GM18507 (cell line): ENCODE measurements around the gene TMEM18.

Experiments used
- DNase-seq: peaks from one replicate; pipeline ENCODE4 v3.0.0; 2011; ENCODE audit warnings: low read depth; ENCODE audit not compliant: insufficient read length; ENCODE audit errors: extremely low spot score
- FAIRE-seq: peaks from 2 replicates; lab custom pipeline; 2011; peaks lifted over from hg19 to GRCh38; lab: Jason Lieb, UNC

The TMEM18 gene

DNA sequence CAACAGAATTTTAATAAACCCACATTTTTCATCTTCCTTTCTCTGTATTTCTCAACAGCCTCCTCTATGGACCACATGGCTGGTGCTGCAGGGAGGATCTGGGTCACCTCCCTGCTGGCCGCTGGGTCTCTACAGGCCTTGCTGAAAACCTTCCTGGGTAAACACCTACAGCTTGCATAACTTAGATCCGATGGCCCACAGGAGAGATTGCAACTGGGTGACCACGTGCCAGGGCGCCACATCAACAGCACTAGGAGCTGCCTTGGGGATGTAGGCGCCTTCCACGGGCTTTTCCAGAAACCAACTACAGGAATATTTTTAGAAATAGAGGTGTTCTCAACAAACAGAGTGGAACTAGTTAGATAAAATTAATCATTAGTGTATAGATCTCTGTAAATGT, 19.4 kb downstream of the TMEM18 start:
- DNase-seq (no peak), FAIRE-seq (no peak)

DNA sequence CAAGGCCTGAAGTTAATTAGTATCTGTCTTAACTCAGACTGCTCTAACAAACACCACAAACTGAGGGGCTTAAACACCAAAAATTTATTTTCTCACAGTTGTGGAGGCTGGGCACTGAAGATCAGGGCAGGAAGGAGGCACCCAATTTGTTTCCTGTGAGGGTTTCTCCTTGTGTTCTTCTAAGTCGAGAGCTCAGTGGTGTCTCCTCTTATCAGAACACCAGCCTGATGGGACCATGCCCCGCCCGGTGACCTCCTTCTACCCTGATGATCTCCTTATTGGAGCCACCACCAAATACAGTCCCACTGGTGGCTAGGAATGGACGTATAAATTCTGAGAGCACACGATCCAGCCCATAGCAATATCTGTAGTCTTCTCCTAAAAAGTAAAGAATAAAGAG, 20.5 kb downstream of the TMEM18 start:
- no peak for DNase-seq
- no peak for FAIRE-seq

DNA sequence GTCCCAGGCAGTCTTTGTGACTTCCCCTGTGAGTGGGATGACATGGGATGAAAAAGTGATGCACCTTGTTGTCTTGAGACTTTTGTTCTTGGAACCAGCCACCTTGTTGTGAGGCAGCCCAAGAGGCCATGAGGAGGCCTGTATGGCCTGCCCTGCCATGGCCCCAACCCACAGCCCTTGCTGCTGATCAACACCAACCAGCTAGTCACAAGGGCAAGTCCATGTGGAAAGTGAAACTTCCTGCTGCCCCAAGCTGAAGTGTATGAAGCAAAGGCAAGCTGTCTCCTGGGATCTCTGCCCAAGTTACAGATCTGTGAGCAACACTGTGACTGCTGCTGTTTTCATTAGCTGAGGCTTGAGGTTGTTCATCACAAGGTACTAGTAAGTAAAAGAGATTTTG, 21.6 kb downstream of the TMEM18 start:
- DNase-seq (no peak), FAIRE-seq (no peak)

- no peak for FAIRE-seq
- no peak for DNase-seq
Measured at GRCh38 chr2:654896-655295, 22.3 kb downstream of the TMEM18 start.

DNA sequence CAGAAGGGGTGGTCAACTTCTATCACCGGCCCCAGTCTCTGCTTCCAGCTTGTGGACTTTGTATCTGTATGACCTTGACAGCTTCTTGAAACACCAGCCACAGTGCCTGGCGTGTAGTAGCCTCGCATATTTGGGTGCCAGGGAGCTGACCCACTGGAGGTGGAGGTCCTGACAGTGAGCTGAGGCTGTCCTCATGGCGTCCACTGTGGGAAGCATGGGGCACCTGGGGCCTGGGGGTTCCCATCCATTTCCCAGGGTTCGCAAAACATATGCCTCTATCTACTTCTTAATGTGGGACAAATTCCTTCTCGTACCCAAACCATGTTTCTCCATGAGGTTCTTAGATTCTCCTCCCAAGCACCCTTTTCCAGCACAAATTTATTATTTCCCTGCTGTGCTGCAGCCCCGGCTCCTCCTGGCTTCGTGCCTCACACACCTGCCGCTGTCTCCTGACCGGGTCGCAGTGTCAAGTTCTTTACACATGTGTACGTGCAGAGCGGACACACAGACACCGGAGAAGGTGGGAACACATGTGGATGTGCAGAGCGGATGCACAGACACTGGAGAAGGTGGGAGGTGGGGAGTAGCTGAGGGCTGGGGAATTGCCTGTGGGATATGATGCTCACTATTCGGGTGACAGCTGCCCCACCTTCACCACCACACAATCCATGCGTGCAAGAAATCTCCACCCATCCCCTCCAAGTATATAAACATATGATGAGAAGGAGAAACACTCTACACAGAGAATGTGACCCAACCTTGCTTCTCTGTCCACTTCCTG, 23.4 kb downstream of the TMEM18 start:
- DNase-seq (no peak), FAIRE-seq (no peak)

DNA sequence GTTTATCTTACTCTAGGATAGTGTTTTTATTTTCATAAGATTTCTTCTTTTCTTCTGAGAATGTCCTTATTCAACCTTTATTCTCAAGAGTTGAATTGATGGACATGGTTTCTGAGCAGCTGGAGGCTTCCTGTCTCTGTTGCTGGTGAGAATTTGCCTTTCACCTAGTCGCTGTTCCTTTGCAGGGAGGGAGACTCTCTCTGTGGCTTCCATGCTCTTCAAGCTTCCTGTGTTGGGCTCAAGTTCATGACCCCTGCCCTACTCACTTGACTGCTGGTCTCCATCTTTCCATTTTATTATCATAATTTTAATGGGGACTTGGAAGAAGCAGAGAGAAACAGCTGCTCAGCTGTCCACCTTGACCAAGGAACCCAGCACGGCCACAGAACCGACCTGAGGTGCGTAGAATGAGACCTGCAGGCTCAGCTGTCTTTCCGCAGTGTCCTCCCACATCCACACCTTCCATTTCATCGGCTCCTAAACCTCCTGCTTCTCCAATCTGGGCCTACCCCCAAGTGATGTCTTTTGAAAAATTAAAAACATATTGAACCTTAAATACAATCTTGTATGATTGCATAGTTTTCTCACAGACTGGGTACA, 24.2 kb downstream of the TMEM18 start:
- no peak for DNase-seq
- no peak for FAIRE-seq

- DNase-seq (no peak), FAIRE-seq (no peak)
Measured at GRCh38 chr2:651951-652373, 25.2 kb downstream of the TMEM18 start.

- no peak for DNase-seq
- FAIRE-seq, result no peak
Measured at GRCh38 chr2:650343-651310, 26.6 kb downstream of the TMEM18 start.

DNA sequence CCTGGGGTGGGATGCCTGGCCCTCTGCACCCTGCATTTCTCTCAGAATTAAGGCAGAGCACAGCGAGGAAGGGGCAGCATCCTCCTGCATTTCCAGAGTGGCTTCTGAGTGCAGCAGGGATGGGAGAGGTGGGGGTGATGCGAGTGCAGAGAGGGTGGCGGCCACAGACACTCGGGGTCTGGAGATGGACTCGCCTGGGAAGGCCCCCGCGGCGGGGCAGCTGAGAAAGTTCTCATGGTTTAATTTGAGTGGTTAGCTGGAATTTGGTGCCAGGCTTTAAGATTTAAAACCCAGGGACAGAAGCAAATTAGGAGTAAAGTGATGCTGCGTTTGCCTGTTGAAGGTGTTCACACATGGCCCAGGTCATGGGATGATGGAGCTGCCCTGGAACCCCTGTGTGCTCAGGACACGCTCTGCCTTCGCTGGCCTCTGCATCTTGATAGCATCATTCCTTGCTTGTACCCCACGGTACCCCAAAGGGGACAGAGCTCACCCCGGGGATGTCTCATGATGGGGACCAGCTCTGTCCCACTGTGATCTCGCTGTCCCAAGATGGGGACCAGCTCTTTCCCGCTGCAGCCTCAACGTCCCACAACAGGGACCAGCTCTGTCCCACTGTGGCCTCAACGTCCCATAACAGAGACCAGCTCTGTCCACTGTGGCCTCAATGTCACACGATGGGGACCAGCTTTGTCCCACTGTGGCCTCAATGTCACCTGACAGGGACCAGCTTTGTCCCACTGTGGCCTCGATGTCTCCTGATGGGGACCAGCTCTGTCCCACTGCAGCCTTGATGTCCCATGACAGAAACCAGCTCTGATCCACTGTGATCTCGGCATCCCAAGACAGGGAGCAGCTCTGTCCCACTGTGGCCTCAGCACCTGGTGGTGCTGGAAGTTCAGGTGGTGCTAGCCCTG, 27.5 kb downstream of the TMEM18 start:
- FAIRE-seq, result no peak
- no peak for DNase-seq

GRCh38 chr2:648476-649424, 28.5 kb downstream of the TMEM18 start:
- FAIRE-seq (no peak), DNase-seq (no peak)

DNA sequence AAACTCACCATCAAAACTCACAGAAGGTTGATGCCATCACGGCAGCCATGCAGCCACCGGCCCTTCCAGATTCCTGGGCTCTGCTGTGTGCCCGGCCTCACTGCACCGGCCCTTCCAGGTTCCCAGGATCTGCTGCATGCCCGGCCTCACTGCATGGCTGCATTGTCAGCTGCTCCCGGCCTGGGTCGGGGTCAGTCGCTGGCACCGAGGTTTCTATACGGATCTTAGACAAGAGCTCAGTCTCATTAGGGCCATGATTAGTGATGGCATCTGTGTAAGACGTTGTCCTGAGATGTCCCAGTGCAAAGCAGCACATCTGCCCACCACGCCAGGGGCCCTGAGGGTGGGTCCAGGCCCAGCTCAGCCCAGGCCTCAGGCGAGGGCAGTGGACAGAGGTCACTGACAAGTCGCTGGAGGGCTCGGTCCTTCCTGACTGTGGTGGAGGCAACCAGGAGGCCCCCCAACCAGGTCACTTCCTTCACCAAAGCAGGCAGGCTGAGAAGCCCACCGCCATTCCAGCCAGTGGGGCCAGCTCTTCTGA, 29.4 kb downstream of the TMEM18 start:
- DNase-seq (no peak), FAIRE-seq (no peak)

DNA sequence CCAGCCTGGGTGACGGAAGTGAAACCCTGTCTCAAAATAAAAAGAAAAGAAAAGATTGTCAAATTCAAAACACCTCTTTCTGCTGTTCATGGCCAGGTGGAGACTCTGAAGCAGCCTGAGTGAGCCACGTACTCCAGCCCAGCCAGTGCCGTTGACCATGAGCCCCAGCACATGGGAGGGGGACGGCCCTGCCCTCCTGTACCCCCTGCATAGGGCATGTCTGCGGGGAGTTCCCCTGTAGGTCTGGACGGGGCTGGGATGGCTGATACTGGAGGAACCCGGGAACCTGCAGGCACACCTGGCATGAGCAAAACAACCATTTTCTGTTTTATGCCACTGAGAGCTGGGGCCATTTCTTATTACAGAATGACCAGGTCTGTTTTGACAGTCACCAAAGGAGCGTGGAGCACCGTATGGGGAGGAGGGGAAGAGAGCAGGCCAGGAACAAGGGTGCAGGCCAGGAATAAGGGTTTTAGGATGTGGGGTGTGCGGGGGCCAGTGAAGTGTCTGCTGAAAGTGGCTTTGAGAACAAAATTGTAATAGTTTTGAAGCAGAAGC, 30.1 kb downstream of the TMEM18 start:
- no peak for FAIRE-seq

DNA sequence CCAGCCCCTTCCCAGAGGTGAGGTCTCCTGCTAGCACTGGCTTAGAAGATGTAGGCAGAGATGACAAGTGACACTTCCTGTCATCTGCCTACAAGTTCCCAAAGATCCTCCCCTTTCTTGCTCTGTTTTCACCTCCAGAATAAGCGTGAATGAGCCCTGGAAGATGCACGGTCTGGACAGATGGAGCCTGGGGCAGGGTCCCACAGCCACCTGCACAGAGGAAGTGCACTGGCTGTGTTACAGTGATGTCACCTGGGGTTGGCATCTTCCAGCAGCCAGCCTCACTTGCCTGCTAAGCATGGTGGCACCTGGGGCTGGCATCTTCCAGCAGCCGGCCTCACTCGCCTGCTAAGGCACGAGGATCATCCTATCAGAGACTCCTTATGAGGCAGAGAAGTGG, 32.3 kb downstream of the TMEM18 start:
- no peak for FAIRE-seq
- DNase-seq, result no peak

More for the DNA sequence above, 30.1 kb downstream of the TMEM18 start:
- no peak for DNase-seq

- FAIRE-seq (no peak), DNase-seq (no peak)
Measured at GRCh38 chr2:643761-644160, 33.4 kb downstream of the TMEM18 start.

DNA sequence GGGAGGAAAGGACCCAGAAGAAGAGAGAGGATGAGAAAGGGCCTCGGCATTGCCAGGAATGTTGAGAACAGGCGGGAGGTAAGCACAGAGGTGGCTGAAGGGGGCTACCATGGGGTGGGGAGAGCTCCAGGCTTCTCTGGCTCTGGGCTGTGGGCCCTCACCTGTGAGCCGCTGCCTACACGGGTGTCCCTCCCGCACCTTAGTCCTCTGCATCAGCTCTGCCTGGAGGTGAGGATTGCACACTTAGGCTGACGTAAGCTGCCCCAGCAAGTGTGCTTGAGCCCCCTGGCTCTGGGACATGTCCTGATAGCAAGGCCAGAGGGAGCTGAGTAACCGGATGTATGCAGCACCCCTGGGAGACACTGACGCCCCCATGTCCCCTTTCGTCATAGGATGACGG, 33.9 kb downstream of the TMEM18 start:
- FAIRE-seq (no peak), DNase-seq (no peak)

- no peak for DNase-seq
- FAIRE-seq, result no peak
Measured at GRCh38 chr2:641872-642815, 35.1 kb downstream of the TMEM18 start.
